Stomach (tissue), 4 donors: ENCODE results near the gene EPB41.

Experiments
- EP300 ChIP-seq: sonication (generic); formaldehyde crosslinking; IDR thresholded peaks from one replicate; pipeline ENCODE4 v1.6.1; 2017; ENCODE audit warnings: antibody characterized with exemption
- POLR2A ChIP-seq, 4 donors: fragments of 450-650 bp; IDR thresholded peaks; one replicate each; pipeline ENCODE4 v1.6.1; 2016; ENCODE audit warnings: antibody characterized with exemption in 4 of 4, control low read depth in 2 of 4, mild to moderate bottlenecking in 1 of 4, moderate library complexity in 1 of 4
- POLR2AphosphoS5 ChIP-seq, 3 donors: sonication (generic); formaldehyde crosslinking; IDR thresholded peaks; one replicate each; pipeline ENCODE4 v1.6.1; 2016; ENCODE audit warnings: antibody characterized with exemption in 3 of 3
- TF ChIP-seq, protein P1 (sequence below), 7 experiments: fragments of 450-650 bp in 4 of 7; fragments of 200-600 bp in 3 of 7; sonication (generic) in 3 of 7; IDR thresholded peaks; one replicate each; pipeline ENCODE4 v1.5.1; 2016 to 2019; ENCODE audit warnings: antibody characterized with exemption in 7 of 7, control low read depth in 2 of 7, mild to moderate bottlenecking in 1 of 7

GRCh38 chr1:28909198-28909597, 5.2 kb upstream of the EPB41 start:
- TF ChIP-seq, protein P1, sequence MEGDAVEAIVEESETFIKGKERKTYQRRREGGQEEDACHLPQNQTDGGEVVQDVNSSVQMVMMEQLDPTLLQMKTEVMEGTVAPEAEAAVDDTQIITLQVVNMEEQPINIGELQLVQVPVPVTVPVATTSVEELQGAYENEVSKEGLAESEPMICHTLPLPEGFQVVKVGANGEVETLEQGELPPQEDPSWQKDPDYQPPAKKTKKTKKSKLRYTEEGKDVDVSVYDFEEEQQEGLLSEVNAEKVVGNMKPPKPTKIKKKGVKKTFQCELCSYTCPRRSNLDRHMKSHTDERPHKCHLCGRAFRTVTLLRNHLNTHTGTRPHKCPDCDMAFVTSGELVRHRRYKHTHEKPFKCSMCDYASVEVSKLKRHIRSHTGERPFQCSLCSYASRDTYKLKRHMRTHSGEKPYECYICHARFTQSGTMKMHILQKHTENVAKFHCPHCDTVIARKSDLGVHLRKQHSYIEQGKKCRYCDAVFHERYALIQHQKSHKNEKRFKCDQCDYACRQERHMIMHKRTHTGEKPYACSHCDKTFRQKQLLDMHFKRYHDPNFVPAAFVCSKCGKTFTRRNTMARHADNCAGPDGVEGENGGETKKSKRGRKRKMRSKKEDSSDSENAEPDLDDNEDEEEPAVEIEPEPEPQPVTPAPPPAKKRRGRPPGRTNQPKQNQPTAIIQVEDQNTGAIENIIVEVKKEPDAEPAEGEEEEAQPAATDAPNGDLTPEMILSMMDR (IDR thresholded peaks at IDR 0.05), result no peak
- TF ChIP-seq POLR2A (IDR thresholded peaks at IDR 0.05), result no peak
- TF ChIP-seq POLR2AphosphoS5 (IDR thresholded peaks at IDR 0.05), result no peak
- no peak for TF ChIP-seq EP300
